Stimulated activated CD4-positive, alpha-beta T cell treated with anti-CD3 and anti-CD28 coated beads, TNF-alpha, amount 100 ng/mL, for 1 hour (primary cell): Measurements from ENCODE around the gene CDH1.
"Not testable (repeated sequence)": the region's sequence is repeated elsewhere in the genome, so short reads cannot be mapped to it uniquely, and the experiment has no call there.

Experiments used
- DNase-seq, 3 donors: peaks; one replicate each; pipeline ENCODE4 v3.0.0-alpha.2; 2020; ENCODE audit warnings: low read depth in 3 of 3, low spot score in 1 of 3

The CDH1 gene

GRCh38 chr16:68737046-68737729 is at the start of gene CDH1:
Gene CDH1 (plus strand): TSS chr16:68737292. CDS start chr16:68737416, 124 bp downstream.
- no peak for DNase-seq

GRCh38 chr16:68689921-68690320 is 47.2 kb upstream of the CDH1 start:
- no peak for DNase-seq

GRCh38 chr16:68695575-68695974 is 41.5 kb upstream of the CDH1 start:
- no peak for DNase-seq

- DNase-seq, result no peak
Measured at GRCh38 chr16:68696514-68696913, 40.6 kb upstream of the CDH1 start.

- DNase-seq, result no peak
Measured at GRCh38 chr16:68698091-68698490, 39.0 kb upstream of the CDH1 start.

- no peak for DNase-seq
Measured at GRCh38 chr16:68700120-68700519, 37.0 kb upstream of the CDH1 start.

GRCh38 chr16:68700831-68701230 is 36.3 kb upstream of the CDH1 start:
- DNase-seq, result no peak

GRCh38 chr16:68704232-68704867 is 32.7 kb upstream of the CDH1 start:
- DNase-seq, result peak in 2 of 3 donors; percentile 0 to 53

GRCh38 chr16:68707340-68708152 is 29.5 kb upstream of the CDH1 start:
- no peak for DNase-seq

- no peak for DNase-seq
Measured at GRCh38 chr16:68710211-68710610, 26.9 kb upstream of the CDH1 start.

- no peak for DNase-seq
Measured at GRCh38 chr16:68711421-68712139, 25.5 kb upstream of the CDH1 start.

GRCh38 chr16:68713361-68713760 is 23.7 kb upstream of the CDH1 start:
- DNase-seq, result no peak

- DNase-seq, result no peak
Measured at GRCh38 chr16:68715471-68715870, 21.6 kb upstream of the CDH1 start.

GRCh38 chr16:68716516-68716915 is 20.6 kb upstream of the CDH1 start:
- not testable (repeated sequence) for DNase-seq

GRCh38 chr16:68717684-68718083 is 19.4 kb upstream of the CDH1 start:
- DNase-seq, result no peak

GRCh38 chr16:68718590-68718989 is 18.5 kb upstream of the CDH1 start:
- no peak for DNase-seq

- DNase-seq, result no peak
Measured at GRCh38 chr16:68719993-68720489, 17.1 kb upstream of the CDH1 start.

- DNase-seq, result no peak
Measured at GRCh38 chr16:68722119-68723024, 14.7 kb upstream of the CDH1 start.

- no peak for DNase-seq
Measured at GRCh38 chr16:68724797-68725196, 12.3 kb upstream of the CDH1 start.

GRCh38 chr16:68728523-68728922 is 8.6 kb upstream of the CDH1 start:
- DNase-seq, result no peak
